Activated CD4-positive, alpha-beta T cell treated with anti-CD3 and anti-CD28 coated beads for 1 hour (primary cell): ENCODE data around the gene CENPP.
"Not testable (repeated sequence)": the region's sequence is repeated elsewhere in the genome, so short reads cannot be mapped to it uniquely, and the experiment has no call there.

ENCODE experiments used
- DNase-seq: peaks from one replicate; pipeline ENCODE4 v3.0.0-alpha.2; 2020

The CENPP gene

GRCh38 chr9:92384375-92384774 is 58.6 kb downstream of the CENPP start:
- DNase-seq: no peak

DNA sequence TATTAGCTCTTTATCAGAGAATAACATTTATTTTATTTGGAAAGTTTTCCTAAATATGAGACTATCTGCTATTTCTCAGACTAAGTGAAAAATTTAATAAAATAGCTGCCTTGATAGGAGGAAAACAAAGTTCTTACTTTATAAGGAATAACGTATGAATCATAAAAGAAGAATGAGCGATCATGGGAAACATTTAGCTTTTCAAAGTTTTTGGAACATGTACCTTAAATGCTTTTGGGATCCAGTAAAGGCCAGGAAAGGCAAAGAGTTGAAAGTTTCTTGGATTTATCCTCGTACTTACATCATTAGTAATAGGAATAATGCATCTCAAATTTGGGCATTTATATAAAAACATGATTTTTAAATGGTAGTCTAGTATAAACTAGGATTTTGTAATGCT is 59.2 kb downstream of the CENPP start:
- no peak for DNase-seq

GRCh38 chr9:92385477-92385876 is 59.7 kb downstream of the CENPP start:
- no peak for DNase-seq

DNA sequence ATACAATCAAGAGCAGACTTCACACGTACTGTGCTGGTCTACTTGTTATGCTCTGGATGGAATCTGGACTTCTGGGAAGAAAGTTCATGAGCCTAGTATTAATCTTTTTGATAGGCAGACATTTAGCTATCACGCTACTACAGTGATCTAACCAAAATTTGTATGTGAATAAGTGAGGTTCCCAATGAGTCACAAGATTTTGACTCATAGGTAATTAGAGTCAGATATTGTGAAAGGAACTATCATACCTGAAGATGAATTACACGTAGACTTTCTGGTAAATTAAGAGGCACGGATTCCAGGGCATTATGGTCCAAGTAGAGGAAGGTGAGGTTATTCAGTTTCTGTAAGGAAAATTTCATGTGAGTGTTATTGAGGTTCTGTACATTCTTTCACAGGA is 60.2 kb downstream of the CENPP start:
- DNase-seq: no peak

GRCh38 chr9:92392690-92393089 is 66.9 kb downstream of the CENPP start:
- no peak for DNase-seq

DNA sequence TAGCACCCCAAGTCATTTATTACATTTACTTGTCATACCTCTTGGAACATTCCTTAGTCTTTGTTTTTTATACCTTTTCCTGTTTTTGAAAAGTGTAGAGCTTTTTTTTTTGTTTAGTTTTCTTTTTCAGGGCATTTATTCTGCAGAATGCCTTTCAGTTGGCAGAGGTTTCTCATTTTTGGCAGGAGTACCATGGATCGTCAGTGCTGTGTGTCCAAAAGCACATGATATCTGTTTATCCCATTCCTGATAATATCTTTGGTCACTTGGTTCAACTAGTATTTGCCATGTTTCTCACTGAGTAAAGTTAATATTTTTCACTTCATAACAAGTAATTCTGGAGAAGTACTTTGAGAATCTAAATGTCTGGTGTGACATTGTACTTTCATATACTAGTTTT is 67.9 kb downstream of the CENPP start:
- no peak for DNase-seq

GRCh38 chr9:92395617-92396016 is 69.9 kb downstream of the CENPP start:
- no peak for DNase-seq

DNA sequence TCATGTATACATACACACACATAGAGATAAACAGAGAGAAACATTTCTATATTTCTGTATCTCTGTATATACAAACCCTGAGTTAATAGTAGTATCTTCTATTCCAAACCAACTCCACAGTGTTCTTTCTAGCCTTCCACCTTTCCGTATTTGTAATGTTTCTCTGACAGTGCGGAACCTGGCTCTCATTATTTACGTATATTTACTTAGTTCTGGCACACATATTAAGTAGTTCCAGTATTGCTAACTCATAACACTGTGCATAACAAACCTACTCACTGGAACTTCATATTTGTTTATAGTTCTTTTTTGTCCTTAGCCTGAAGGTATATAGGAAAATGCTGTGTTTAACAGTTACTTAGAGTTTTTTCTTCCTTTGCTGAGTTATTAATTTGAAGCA is 72.1 kb downstream of the CENPP start:
- DNase-seq: no peak

DNA sequence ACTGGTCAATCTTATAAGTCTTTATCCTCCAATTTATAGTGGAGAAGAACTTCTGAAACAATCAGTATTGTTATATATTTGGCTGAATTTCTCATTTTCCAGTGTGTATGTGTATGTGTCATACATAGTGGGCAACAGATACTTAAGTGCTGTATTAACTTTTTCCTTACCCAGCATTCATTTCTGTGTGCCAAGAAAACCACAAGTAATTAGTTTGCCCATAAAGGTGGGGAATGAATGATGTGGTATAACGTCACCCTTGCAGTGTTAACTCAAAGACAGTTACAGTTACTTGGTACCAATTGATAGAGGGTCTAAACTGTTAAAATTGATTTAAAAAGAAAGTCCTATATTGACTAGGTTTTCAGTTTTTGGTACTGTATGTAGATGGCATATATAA is 76.6 kb downstream of the CENPP start:
- DNase-seq: no peak

- no peak for DNase-seq
Observed at GRCh38 chr9:92402826-92403745, 77.3 kb downstream of the CENPP start.

GRCh38 chr9:92404042-92404836 is 78.5 kb downstream of the CENPP start, which contains the start of gene OGN:
OGN (minus strand) TSS chr9:92404578; CDS start chr9:92403407, 1,171 bp downstream.
- DNase-seq: no peak

- DNase-seq: no peak
Observed at GRCh38 chr9:92405818-92406217, 80.1 kb downstream of the CENPP start.

DNA sequence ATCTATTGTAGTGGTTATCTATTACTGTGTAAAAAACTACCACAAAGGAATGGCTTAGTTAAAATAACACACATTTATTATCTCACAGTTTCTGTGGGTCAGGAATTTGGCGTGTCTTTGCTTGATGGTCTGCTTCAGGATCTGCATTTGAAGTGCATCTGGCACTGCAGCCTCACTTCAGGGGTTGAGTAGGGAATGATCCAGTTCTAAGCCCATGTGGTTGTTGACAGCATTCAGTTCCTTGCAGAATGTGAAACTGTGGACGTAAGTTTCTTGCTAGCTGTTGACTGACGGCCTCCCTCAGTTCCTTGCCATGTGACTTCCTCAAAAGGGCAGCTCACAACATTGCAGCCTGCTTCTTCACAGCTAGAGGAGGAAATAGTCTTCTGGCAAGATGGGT is 80.7 kb downstream of the CENPP start:
- DNase-seq: peak; percentile 14

- no peak for DNase-seq
Observed at GRCh38 chr9:92407818-92408217, 82.1 kb downstream of the CENPP start.

DNA sequence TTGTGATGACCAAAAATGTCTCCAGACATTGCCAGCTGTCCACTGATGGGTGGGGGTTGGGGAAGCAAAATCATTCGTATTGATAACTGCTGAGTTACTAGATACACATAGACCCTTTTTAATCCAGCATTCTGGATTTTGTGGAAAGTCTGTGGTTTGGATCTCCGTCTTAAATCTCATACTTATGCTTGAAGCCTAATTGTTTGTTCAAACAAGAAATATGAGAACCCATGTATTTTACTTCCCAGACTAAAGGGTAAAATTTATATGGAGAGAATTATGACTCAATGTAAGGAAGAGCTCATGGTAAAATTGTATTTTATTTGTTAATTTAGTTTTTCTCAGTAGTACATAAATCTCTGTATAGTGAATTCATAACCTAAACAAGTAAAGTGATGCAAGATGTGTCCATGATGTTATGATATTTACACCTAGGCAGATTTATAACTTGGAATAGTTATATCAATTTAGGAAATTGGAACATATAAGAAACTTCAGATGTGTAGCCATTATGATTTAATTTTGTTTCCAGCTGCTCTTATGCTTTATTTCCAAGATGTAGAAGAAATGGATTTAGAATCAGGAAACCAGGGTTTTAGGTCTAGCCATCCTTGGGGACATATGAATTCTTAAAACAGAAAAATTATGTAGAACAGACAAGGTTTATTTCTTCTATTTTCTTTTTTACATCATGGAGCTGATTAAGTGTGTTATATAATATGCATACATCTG is 83.2 kb downstream of the CENPP start:
- DNase-seq: no peak

DNA sequence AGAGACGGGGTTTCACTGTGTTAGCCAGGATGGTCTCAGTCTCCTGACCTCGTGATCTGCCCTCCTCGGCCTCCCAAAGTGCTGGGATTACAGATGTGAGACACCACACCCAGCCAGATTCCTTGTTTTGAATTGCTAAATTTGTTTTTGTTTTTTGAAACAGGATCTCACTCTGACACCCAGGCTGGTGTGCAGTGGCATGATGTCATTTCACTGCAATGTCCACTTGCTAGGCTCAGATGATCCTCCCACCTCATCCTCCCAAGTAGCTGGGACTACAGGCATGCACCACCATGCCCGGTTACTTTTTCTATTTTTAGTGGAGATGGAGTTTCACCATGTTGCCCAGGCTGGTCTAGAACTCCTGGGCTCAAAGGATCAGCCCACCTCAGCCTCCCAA is 85.4 kb downstream of the CENPP start:
- DNase-seq: not testable (repeated sequence)

DNA sequence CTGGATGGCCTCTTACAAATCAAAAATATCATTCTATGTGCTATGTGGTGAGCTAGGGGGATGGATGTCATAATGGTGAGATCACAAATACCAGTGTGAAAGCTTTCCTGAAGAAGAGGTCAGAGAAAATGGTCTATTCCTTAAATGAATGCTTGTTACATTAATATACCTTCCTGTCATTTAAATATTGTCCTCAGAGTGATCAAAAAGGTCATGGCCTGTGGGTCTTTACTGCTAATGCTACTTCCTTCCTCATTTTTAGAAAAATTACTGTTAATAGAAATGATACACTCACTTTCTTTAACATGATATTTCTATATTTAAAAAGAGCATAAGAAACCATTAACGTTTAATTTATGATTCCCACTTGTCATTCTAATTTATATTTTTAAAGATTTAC is 88.8 kb downstream of the CENPP start:
- DNase-seq: no peak

- DNase-seq: no peak
Observed at GRCh38 chr9:92422611-92423338, 97.0 kb downstream of the CENPP start.

DNA sequence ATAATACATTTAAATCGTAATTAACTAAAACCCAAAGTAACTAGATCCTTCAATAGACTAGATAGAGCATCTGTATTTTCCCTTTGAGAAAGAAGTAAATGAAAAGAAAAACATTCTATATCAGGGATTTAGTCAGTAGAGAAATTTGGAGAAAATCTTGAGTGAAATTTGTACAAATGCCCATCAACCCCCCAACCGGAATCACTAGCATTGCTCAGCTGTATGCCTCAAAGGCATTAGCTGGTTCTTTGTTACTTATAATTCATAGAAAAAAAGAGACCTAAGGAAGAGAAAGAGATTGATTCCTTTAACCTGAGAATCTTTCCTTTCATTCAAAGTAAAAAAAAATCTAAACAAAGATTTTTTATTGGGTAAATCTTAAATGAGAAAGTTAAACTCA is 97.9 kb downstream of the CENPP start:
- no peak for DNase-seq

GRCh38 chr9:92424340-92424739 is 98.6 kb downstream of the CENPP start, which contains the start of gene OMD:
OMD (minus strand) TSS chr9:92424471; CDS start chr9:92417558, 6,913 bp downstream.
- DNase-seq: no peak

- no peak for DNase-seq
Observed at GRCh38 chr9:92425474-92425873, 99.7 kb downstream of the CENPP start.

GRCh38 chr9:92426501-92427145 is 100.9 kb downstream of the CENPP start:
- DNase-seq: no peak
